Thyroid gland (tissue), 4 donors: ENCODE data around the gene SCGB1C2. TPM values are rescaled to one million over a fixed set of nuclear protein-coding genes. Genes with fewer than 3 reads are reported as not detected.

Source experiments
- DNase-seq, 2 donors: peaks; one replicate each; pipeline ENCODE4 v3.0.0-alpha.2; 2019
- H3K27ac ChIP-seq, 3 donors: fragments of 200-600 bp; sonication (generic); 1 replicate in 2 of 3; 2 replicates in 1 of 3; pipeline ENCODE4 v1.5.1; 2016 to 2019; ENCODE audit warnings: mild to moderate bottlenecking in 1 of 3, moderate library complexity in 1 of 3
- H3K27me3 ChIP-seq: fragments of 200-600 bp; sonication (generic); one replicate; pipeline ENCODE4 v1.5.1; 2019
- H3K36me3 ChIP-seq, 2 donors: fragments of 200-600 bp; sonication (generic); one replicate each; pipeline ENCODE4 v1.5.1; 2016 to 2019
- H3K4me1 ChIP-seq, 2 donors: fragments of 200-600 bp; sonication (generic); one replicate each; pipeline ENCODE4 v1.5.1; 2017 to 2019
- H3K4me3 ChIP-seq, 3 donors: fragments of 200-600 bp; sonication (generic); replicated peaks in 1 of 3; 1 replicate in 2 of 3; 2 replicates in 1 of 3; pipeline ENCODE4 v1.5.1; 2016; ENCODE audit warnings: mild to moderate bottlenecking in 1 of 3
- H3K9me3 ChIP-seq: fragments of 200-600 bp; sonication (generic); one replicate; pipeline ENCODE4 v1.5.1; 2017
- CTCF ChIP-seq, 6 experiments: fragments of 200-600 bp in 3 of 6; fragments of 450-650 bp in 3 of 6; sonication (generic) in 3 of 6; IDR thresholded peaks; one replicate each; pipeline ENCODE4 v1.5.1; 2016 to 2019; ENCODE audit warnings: antibody characterized with exemption in 6 of 6, mild to moderate bottlenecking in 2 of 6, inconsistent platforms in 1 of 6, moderate library complexity in 1 of 6
- POLR2A ChIP-seq, 2 donors: fragments of 450-650 bp; IDR thresholded peaks; one replicate each; pipeline ENCODE4 v1.6.1; 2017; ENCODE audit warnings: antibody characterized with exemption in 2 of 2, mild to moderate bottlenecking in 2 of 2, moderate library complexity in 1 of 2
- WGBS, 2 donors: methylation state at CpG; one replicate each; pipeline ENCODE4 v1.1.5; 2017; 5-methylcytosine and 5-hydroxymethylcytosine counted together
- intact Hi-C: fragments of 100-400 bp; cut with DNase I; formaldehyde crosslinking; loops from one replicate; pipeline ENCODE4 v1.15.1; 2023
- total RNA-seq, 4 donors: library from RNA; depleted of rRNA; stranded (reverse); fragments of >200 nt; gene quantifications; one replicate each; pipeline ENCODE4 v1.2.3, GENCODE V29; 2016

SCGB1C2 gene
- total RNA-seq, 4 donors from 2014 or later = not detected

- intact Hi-C loops = no loop called here
- TF ChIP-seq POLR2A (IDR thresholded peaks at IDR 0.05) = no peak
- no peak for TF ChIP-seq CTCF (IDR thresholded peaks at IDR 0.05)
- H3K4me3 ChIP-seq = no peak overlapping the region
- no peaks in the 10 kb centered on the region for H3K36me3 ChIP-seq
- H3K9me3 ChIP-seq = no peaks in the 10 kb centered on the region
- peaks cover 0 to 14% of the 10 kb centered on the region in 2 donors for H3K4me1 ChIP-seq
- peaks cover 6% of the 10 kb centered on the region for H3K27me3 ChIP-seq
- no peak overlapping the region for H3K27ac ChIP-seq
- WGBS, 2 donors = 89 to 90% methylated on average over 3 to 6 of the region's 6 CpGs
- no peak for DNase-seq
Measured at GRCh38 chr17:177762-178161, 40.4 kb downstream of the SCGB1C2 start.

- Histone ChIP-seq H3K36me3 (no peaks in the 10 kb centered on the region), H3K9me3 (no peaks in the 10 kb centered on the region), H3K27ac (no peak overlapping the region), H3K27me3 (peaks cover 6% of the 10 kb centered on the region), H3K4me3 (no peak overlapping the region), H3K4me1 (peaks cover 0 to 14% of the 10 kb centered on the region in 2 donors)
- DNase-seq = no peak
- TF ChIP-seq CTCF (IDR thresholded peaks at IDR 0.05) (no peak), POLR2A (IDR thresholded peaks at IDR 0.05) (no peak)
- WGBS, 2 donors = 77 to 83% methylated on average over 11 of the region's 12 CpGs
- intact Hi-C loops = no loop called here
Measured at GRCh38 chr17:178292-179065, 41.1 kb downstream of the SCGB1C2 start.

GRCh38 chr17:179066-179432 is 41.7 kb downstream of the SCGB1C2 start:
- H3K4me1 ChIP-seq = peaks cover 0 to 14% of the 10 kb centered on the region in 2 donors
- 63 to 86% methylated on average over 1 to 5 of the region's 5 CpGs for WGBS, 2 donors
- peaks cover 6% of the 10 kb centered on the region for H3K27me3 ChIP-seq
- intact Hi-C loops = no loop called here
- no peak overlapping the region for H3K4me3 ChIP-seq
- DNase-seq = no peak
- no peak overlapping the region for H3K27ac ChIP-seq
- H3K36me3 ChIP-seq = no peaks in the 10 kb centered on the region
- TF ChIP-seq POLR2A (IDR thresholded peaks at IDR 0.05) (no peak), CTCF (IDR thresholded peaks at IDR 0.05) (no peak)
- no peaks in the 10 kb centered on the region for H3K9me3 ChIP-seq

GRCh38 chr17:179781-180380 is 42.5 kb downstream of the SCGB1C2 start:
- TF ChIP-seq CTCF (IDR thresholded peaks at IDR 0.05) = no peak
- no peak for TF ChIP-seq POLR2A (IDR thresholded peaks at IDR 0.05)
- no peaks in the 10 kb centered on the region for H3K9me3 ChIP-seq
- H3K27ac ChIP-seq = peak overlapping the region in 2 of 3 donors; percentile 24 to 28
- intact Hi-C loops = no loop called here
- 24 to 30% methylated on average over 6 to 20 of the region's 32 CpGs for WGBS, 2 donors
- peaks cover 0 to 14% of the 10 kb centered on the region in 2 donors for H3K4me1 ChIP-seq
- H3K4me3 ChIP-seq = peak overlapping the region in 1 of 3 donors; percentile 38
- H3K36me3 ChIP-seq = no peaks in the 10 kb centered on the region
- H3K27me3 ChIP-seq = peaks cover 6% of the 10 kb centered on the region
- no peak for DNase-seq
